ENCODE measurements around the gene BTBD9. TPM values are rescaled to one million over a fixed set of nuclear protein-coding genes. Genes with fewer than 3 reads are reported as not detected.
A peak's percentile ranks its signal among the peaks of the same experiment; 100 is the strongest.

BTBD9 gene
- total RNA-seq, 1 experiment from 2014 or later = 8.9 TPM

- Histone ChIP-seq H2BK20ac (ENCODE audit: low read depth, low read length, poor library complexity, severe bottlenecking) (no peak overlapping the region), H3T11ph (ENCODE audit: low read length) (no peak overlapping the region), H3K79me1 (ENCODE audit: insufficient read depth, low read depth, low read length, poor library complexity, severe bottlenecking) (no peaks in the 10 kb centered on the region), H3K27ac (ENCODE audit: insufficient read length, low read depth, low read length) (no peak overlapping the region), H3K14ac (ENCODE audit: insufficient read depth, low read length) (no peak overlapping the region), H3K9me3 (ENCODE audit: control insufficient read depth, low read depth, low read length) (no peaks in the 10 kb centered on the region), H3K27me3 (ENCODE audit: insufficient read depth, low read length) (no peaks in the 10 kb centered on the region), H3K18ac (ENCODE audit: insufficient read length, low read depth, low read length) (no peak overlapping the region), H3K4me1 (ENCODE audit: insufficient read depth, low read length) (no peaks in the 10 kb centered on the region), H2BK12ac (ENCODE audit: insufficient read length, low read depth, low read length) (no peak overlapping the region), H2AK5ac (ENCODE audit: insufficient read length, low read length) (no peak overlapping the region), H4K91ac (ENCODE audit: insufficient read length, low read depth, low read length) (no peak overlapping the region), H4K8ac (replicated peaks; ENCODE audit: insufficient read length, low read depth, low read length) (no peak overlapping the region), H2BK120ac (ENCODE audit: low read depth, low read length, poor library complexity, severe bottlenecking) (no peak overlapping the region), H3K4me2 (ENCODE audit: insufficient read depth, insufficient read length, low read length) (no peak overlapping the region), H3K9ac (ENCODE audit: extremely low read depth, insufficient read length, low read length) (no peak overlapping the region), H3K23ac (ENCODE audit: insufficient read length, low read depth, low read length) (no peak overlapping the region), H3K79me2 (ENCODE audit: insufficient read depth, low read length) (no peaks in the 10 kb centered on the region), H3K4ac (ENCODE audit: low read depth, low read length) (no peak overlapping the region), H3K56ac (ENCODE audit: insufficient read length, low read depth, low read length) (no peak overlapping the region), H2BK15ac (ENCODE audit: low read depth, low read length) (no peak overlapping the region), H4K5ac (ENCODE audit: insufficient read length, low read depth, low read length) (no peak overlapping the region), H2BK5ac (ENCODE audit: insufficient read length, low read length) (no peak overlapping the region), H3K23me2 (ENCODE audit: insufficient read length, low read depth, low read length, poor library complexity, severe bottlenecking) (no peaks in the 10 kb centered on the region), H4K20me1 (ENCODE audit: control insufficient read depth, insufficient read depth, insufficient read length) (no peaks in the 10 kb centered on the region), H2AFZ (ENCODE audit: low read length) (no peak overlapping the region)
- no peaks in the 10 kb centered on the region for H3K27me3 Mint-ChIP-seq (ENCODE audit: low read depth)
- no peak overlapping the region for H3K4me3 Mint-ChIP-seq
- H3K9me3 Mint-ChIP-seq = no peaks in the 10 kb centered on the region
- peaks cover 31 to 59% of the 10 kb centered on the region in 2 experiments for H3K4me1 Mint-ChIP-seq
- H3K27ac Mint-ChIP-seq = 0 out of 7 replicates have a peak overlapping the region, but pooled peaks of 1 of the 3 experiments have one; percentile 22
- no peak for TF ChIP-seq CTCF (conservative IDR thresholded peaks at IDR 0.05)
- no CpG with 5 or more reads among the region's 8 CpGs for WGBS (ENCODE audit: extremely low coverage, insufficient read length, low lambda C conversion rate)
- H3K36me3 Mint-ChIP-seq (ENCODE audit: insufficient read depth in 1 of 3, low read depth in 3 of 3) = no peaks in the 10 kb centered on the region; a peak in 1 of 7 replicates
- DNase-seq = no peak
Observed at GRCh38 chr6:38174315-38174714, 465.4 kb downstream of the BTBD9 start.

Measured in H9 (cell line).